Measurements from ENCODE around the gene ZHX3. TPM values are rescaled to one million over a fixed set of nuclear protein-coding genes. Genes with fewer than 3 reads are reported as not detected.

ZHX3 gene
- total RNA-seq, 1 experiment from 2014 or later: 22.7 TPM

DNA sequence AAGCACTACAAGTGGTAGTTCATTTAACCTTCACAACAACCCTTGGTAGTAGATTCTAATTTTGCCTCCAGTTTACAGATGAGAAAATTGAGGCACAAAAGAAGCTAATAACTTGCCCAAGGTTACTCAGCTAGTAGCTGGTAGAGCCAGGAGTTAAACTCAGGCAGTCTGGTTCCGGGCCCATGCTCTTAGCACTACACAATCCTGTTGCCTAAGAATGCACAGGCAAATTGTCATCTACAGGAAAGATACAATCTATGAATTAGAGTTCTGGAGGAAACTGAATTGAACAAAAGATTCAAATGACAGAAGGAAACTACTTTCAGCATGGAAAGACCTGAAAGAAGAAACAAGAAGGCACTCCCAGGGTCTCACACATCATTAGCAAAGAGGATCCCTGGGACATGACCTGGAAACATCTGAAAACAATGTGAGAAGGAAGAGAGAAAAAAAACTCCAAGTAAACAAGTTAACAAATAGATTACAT, 56.8 kb downstream of the ZHX3 start:
- DNase-seq: no peak
- intact Hi-C loops (cut with micrococcal nuclease; ENCODE audit: unreplicated experiment): no loop called here
- CTCF ChIA-PET: interaction anchor here (0.6 kb wide), 1 partner anchor 9 kb away, joined by 3 read pairs; no protein-coding TSS in a partner anchor
- Mint-ChIP-seq H3K36me3 (ENCODE audit: insufficient read depth, unreplicated experiment) (no peaks in the 10 kb centered on the region), H3K4me3 (ENCODE audit: low read depth, unreplicated experiment) (no peak overlapping the region), H3K4me1 (ENCODE audit: low read depth, unreplicated experiment) (no peaks in the 10 kb centered on the region), H3K9me3 (ENCODE audit: low read depth, unreplicated experiment) (no peaks in the 10 kb centered on the region), H3K27me3 (ENCODE audit: unreplicated experiment) (no peaks in the 10 kb centered on the region), H3K27ac (ENCODE audit: unreplicated experiment) (no peak overlapping the region)
- BruUV-seq (replicated peaks): no TSS peak
- TF ChIP-seq, protein P1, sequence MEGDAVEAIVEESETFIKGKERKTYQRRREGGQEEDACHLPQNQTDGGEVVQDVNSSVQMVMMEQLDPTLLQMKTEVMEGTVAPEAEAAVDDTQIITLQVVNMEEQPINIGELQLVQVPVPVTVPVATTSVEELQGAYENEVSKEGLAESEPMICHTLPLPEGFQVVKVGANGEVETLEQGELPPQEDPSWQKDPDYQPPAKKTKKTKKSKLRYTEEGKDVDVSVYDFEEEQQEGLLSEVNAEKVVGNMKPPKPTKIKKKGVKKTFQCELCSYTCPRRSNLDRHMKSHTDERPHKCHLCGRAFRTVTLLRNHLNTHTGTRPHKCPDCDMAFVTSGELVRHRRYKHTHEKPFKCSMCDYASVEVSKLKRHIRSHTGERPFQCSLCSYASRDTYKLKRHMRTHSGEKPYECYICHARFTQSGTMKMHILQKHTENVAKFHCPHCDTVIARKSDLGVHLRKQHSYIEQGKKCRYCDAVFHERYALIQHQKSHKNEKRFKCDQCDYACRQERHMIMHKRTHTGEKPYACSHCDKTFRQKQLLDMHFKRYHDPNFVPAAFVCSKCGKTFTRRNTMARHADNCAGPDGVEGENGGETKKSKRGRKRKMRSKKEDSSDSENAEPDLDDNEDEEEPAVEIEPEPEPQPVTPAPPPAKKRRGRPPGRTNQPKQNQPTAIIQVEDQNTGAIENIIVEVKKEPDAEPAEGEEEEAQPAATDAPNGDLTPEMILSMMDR (IDR thresholded peaks at IDR 0.05; ENCODE audit: unreplicated experiment): no peak

DNA sequence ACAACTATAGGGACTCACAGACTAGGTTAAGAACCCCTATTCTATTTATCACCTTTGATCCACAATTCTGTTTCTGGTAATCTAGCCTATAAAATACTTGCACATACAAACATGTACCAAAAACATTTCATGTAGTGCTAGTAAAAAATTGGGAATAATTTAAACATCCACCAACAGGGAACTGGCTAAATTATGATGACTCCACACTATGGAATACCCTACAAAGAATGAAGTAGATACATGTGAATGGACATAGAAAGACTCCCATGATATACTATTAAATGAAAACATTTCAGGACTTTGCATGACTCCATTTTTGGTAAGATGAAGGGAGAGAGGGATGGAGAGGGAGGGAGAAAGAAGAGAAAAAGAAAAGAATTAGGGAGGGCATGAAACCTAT, 58.2 kb downstream of the ZHX3 start:
- TF ChIP-seq, protein P1 (IDR thresholded peaks at IDR 0.05; ENCODE audit: unreplicated experiment): no peak
- Mint-ChIP-seq H3K36me3 (ENCODE audit: insufficient read depth, unreplicated experiment) (no peaks in the 10 kb centered on the region), H3K27me3 (ENCODE audit: unreplicated experiment) (no peaks in the 10 kb centered on the region), H3K4me3 (ENCODE audit: low read depth, unreplicated experiment) (no peak overlapping the region), H3K4me1 (ENCODE audit: low read depth, unreplicated experiment) (no peaks in the 10 kb centered on the region), H3K9me3 (ENCODE audit: low read depth, unreplicated experiment) (no peaks in the 10 kb centered on the region), H3K27ac (ENCODE audit: unreplicated experiment) (no peak overlapping the region)
- CTCF ChIA-PET: no interaction called here
- no peak for DNase-seq
- BruUV-seq (replicated peaks): no TSS peak
- intact Hi-C loops (cut with micrococcal nuclease; ENCODE audit: unreplicated experiment): no loop called here

DNA sequence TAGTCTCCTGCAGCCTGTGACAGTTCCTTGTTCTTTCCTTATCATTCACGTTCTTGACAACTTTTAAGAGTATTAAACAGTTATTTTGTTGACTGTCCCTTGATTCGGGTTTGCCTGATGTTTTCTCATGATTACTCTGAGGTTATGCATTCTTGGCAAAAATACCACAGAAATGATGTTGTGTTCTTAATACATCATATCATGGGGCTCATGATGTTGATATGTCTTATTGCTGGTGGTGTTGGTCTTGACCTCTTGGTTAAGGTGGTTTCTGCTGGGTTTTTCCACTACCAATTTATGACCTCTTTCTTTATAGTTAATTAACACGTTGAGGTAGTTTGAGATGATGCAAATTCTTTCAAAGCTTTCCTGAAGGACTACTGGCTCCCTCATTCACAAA, 59.1 kb downstream of the ZHX3 start:
- CTCF ChIA-PET: no interaction called here
- Mint-ChIP-seq H3K9me3 (ENCODE audit: low read depth, unreplicated experiment) (no peaks in the 10 kb centered on the region), H3K27me3 (ENCODE audit: unreplicated experiment) (no peaks in the 10 kb centered on the region), H3K36me3 (ENCODE audit: insufficient read depth, unreplicated experiment) (no peaks in the 10 kb centered on the region), H3K27ac (ENCODE audit: unreplicated experiment) (no peak overlapping the region), H3K4me3 (ENCODE audit: low read depth, unreplicated experiment) (no peak overlapping the region), H3K4me1 (ENCODE audit: low read depth, unreplicated experiment) (no peaks in the 10 kb centered on the region)
- no peak for DNase-seq
- intact Hi-C loops (cut with micrococcal nuclease; ENCODE audit: unreplicated experiment): no loop called here
- no TSS peak for BruUV-seq (replicated peaks)
- TF ChIP-seq, protein P1 (IDR thresholded peaks at IDR 0.05; ENCODE audit: unreplicated experiment): no peak

DNA sequence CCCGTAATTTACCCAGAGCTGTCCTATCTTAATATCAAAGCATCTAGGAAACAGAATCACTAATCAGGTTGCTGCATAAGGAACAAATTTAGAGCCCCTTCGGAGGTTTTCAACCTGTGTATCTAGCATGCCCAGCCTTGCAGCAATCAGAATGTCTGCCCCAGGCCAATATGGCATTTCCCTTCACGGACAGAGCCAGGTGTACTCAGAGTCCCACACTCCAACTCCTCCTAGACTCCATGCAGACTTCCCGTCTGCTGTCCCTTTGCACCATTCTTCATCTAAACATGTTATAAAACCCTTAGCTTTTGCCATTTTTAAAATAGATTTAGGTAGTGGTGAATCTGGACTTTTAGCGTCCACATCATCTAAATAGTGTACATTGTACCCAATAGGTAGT, 61.0 kb downstream of the ZHX3 start:
- Mint-ChIP-seq H3K27me3 (ENCODE audit: unreplicated experiment) (no peaks in the 10 kb centered on the region), H3K27ac (ENCODE audit: unreplicated experiment) (no peak overlapping the region), H3K9me3 (ENCODE audit: low read depth, unreplicated experiment) (no peaks in the 10 kb centered on the region), H3K4me1 (ENCODE audit: low read depth, unreplicated experiment) (no peaks in the 10 kb centered on the region), H3K4me3 (ENCODE audit: low read depth, unreplicated experiment) (no peak overlapping the region), H3K36me3 (ENCODE audit: insufficient read depth, unreplicated experiment) (no peaks in the 10 kb centered on the region)
- intact Hi-C loops (cut with micrococcal nuclease; ENCODE audit: unreplicated experiment): no loop called here
- BruUV-seq (replicated peaks): no TSS peak
- no peak for DNase-seq
- CTCF ChIA-PET: interaction anchor here (1.1 kb wide), 1 partner anchor 32 kb away, joined by 6 read pairs; no protein-coding TSS in a partner anchor
- TF ChIP-seq, protein P1 (IDR thresholded peaks at IDR 0.05; ENCODE audit: unreplicated experiment): no peak
